ENCODE results near the gene CSF3R. TPM values are rescaled to one million over a fixed set of nuclear protein-coding genes. Genes with fewer than 3 reads are reported as not detected.

CSF3R gene
- total RNA-seq, 1 donor = not detected

DNA sequence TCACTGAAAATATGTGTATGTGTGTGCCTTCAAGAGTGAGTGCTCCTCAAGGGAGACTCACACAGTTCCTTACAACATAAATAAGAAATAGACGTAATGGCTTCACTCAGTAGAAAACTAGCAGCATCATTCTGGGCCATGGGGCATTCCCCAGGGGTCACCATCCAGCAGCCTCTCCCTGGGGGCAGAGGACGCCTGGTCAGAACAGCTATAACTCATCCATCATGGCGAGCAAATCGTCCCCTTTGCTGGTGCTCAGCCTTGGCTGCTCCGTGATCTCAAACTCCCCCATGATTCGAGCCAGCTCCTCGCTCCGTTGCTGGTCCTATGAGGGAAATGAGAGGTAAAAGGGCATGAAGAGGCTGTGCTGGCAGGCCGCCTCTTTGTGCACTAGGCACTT is 64.8 kb downstream of the CSF3R start:
- DNase-seq (ENCODE audit: low read depth) = no peak
- TF ChIP-seq, protein P1, sequence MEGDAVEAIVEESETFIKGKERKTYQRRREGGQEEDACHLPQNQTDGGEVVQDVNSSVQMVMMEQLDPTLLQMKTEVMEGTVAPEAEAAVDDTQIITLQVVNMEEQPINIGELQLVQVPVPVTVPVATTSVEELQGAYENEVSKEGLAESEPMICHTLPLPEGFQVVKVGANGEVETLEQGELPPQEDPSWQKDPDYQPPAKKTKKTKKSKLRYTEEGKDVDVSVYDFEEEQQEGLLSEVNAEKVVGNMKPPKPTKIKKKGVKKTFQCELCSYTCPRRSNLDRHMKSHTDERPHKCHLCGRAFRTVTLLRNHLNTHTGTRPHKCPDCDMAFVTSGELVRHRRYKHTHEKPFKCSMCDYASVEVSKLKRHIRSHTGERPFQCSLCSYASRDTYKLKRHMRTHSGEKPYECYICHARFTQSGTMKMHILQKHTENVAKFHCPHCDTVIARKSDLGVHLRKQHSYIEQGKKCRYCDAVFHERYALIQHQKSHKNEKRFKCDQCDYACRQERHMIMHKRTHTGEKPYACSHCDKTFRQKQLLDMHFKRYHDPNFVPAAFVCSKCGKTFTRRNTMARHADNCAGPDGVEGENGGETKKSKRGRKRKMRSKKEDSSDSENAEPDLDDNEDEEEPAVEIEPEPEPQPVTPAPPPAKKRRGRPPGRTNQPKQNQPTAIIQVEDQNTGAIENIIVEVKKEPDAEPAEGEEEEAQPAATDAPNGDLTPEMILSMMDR (IDR thresholded peaks at IDR 0.05; ENCODE audit: insufficient read depth, low read length) = no peak
- H3K4me3 ChIP-seq (ENCODE audit: low read depth, low read length) = no peak overlapping the region

Small RNA genes within 50 kb of the gene (small RNA-seq; reads per million reads assigned to genes)
- gene SNORA63C = 2.9 reads per million, percentile 80 among the genes with 10 or more reads in this experiment

Other genes with a start within 250 kb of the CSF3R start
- 5.2 and 9.3 TPM in 2 replicates for gene SH3D21, start 176.5 kb downstream of the CSF3R start, total RNA-seq (ENCODE audit: low replicate concordance)
- 167 and 366 TPM in 2 replicates for gene EVA1B, start 159.3 kb downstream of the CSF3R start, total RNA-seq (ENCODE audit: low replicate concordance)
- 7.0 and 12.9 TPM in 2 replicates for gene STK40, start 97.0 kb downstream of the CSF3R start, total RNA-seq (ENCODE audit: low replicate concordance)
- 3.9 and 9.5 TPM in 2 replicates for gene LSM10, start 85.0 kb downstream of the CSF3R start, total RNA-seq (ENCODE audit: low replicate concordance)
- 2.7 and 8.7 TPM in 2 replicates for gene OSCP1, start 32.5 kb downstream of the CSF3R start, total RNA-seq (ENCODE audit: low replicate concordance)
- gene MRPS15, start 18.5 kb downstream of the CSF3R start, total RNA-seq (ENCODE audit: low replicate concordance) = 26.0 and 56.2 TPM in 2 replicates

Data from fibroblast of the aortic adventitia (primary cell).